ACHN (cell line): ENCODE measurements around the gene HOXC12.

Experiments used
- DNase-seq: peaks from one replicate; pipeline ENCODE4 v3.0.0-alpha.2; 2015
- in situ Hi-C: cut with HindIII; loops from 2 replicates; pipeline ENCODE4 v1.10.0; 2017; ENCODE audit warnings: low sequenced_read_pairs, low pct_ligation_motif_present, low pct_unique_long_range_greater_than_20kb

Gene HOXC12

GRCh38 chr12:54000116-54001114 lies 45.7 kb downstream of the HOXC12 start, which contains the start of gene HOXC9:
Gene HOXC9 (plus strand): TSS chr12:54000161. CDS start chr12:54000189, 28 bp downstream.
- DNase-seq, result peak; percentile 51
- in situ Hi-C loops, result no loop called here

DNA sequence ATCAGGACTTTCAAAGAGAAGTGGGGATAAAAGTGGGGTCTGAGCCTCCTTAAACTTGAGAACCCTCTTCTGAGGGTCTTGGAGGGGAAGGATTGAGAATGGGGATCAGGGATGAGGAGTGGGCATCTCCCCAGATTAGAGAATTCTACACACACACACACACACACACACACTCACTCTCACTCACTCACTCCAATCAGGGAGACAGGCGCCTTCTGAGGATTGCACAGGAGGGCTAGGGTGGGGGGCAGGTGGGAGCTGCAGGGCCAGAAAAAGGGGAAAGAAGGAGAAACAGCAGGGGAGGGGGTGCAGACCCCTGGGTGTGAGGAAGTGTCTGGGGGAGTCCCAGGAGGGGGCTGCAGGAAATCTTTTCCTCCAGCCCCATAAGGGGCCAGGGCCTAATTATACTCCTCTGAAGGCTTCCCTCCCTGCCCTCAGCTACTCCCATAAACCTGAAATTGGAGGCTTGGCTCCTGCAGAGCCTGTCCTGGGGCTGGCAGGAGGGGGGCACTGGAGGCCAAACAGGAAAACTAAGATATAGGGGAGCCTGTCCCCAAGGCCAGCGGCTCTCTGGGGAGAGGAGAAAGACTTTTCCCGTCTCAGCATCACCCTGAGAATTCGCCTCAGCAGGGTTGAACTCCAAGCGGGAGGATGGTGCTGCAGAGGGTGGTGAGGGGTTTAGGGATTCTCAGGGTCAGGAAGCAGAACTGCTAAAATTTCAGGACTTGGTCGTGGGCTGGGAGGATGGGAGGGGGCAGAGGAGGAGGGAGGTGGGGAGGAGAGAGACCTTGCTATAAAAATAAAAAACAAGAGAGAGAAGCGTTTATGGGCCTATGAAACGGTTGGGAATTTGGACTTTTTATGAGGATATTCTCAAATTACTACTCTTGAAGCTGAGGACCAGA lies 46.8 kb downstream of the HOXC12 start:
- DNase-seq, result no peak

GRCh38 chr12:54002278-54002914 lies 47.7 kb downstream of the HOXC12 start:
- in situ Hi-C loops, result no loop called here
- DNase-seq, result no peak

More for the DNA sequence above, 46.8 kb downstream of the HOXC12 start:
- in situ Hi-C loops, result no loop called here

DNA sequence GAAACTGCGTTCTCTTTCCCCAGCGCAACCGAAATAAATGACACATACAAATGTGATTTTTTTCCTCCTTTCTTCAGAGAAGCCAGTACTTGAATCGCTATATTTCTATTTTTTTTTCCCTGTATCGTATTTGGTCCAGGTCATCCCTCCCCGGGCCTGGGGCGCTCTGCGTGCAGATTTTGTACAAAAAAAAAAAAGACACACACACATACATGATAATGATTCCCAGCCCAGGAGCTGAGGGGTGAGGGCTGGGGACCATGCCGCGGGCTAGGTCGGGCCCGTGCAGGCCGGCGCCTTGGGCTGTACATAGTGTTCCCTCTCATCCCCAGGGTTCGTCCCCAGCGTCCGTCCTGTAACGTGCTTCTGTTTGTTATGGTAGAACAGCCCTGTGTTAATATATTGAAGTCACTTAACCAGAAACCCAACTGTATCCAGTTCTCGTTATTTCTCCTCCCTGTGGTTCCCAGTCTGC lies 48.2 kb downstream of the HOXC12 start:
- in situ Hi-C loops, result no loop called here
- DNase-seq, result no peak

DNA sequence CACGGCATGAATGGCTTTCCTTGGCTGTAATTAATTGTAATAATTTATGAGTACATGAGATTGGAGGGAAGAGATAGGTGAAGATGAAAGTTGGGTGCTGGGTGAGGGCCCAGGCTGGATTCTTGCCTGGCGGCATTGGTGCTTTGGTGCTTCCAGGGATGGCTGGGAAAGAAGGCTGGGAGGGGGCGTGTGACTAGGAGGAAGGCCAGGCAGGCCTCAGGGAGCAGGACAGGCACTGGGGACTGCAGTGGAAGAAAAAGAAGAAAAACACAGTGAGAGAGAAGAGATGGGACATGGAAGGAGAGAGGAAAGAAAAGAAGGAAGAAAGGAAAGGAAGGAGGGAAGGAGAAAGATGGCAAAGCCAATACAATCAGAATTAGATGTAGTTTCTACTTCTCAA lies 48.9 kb downstream of the HOXC12 start:
- no peak for DNase-seq
- in situ Hi-C loops, result no loop called here

- peak; percentile 32 for DNase-seq
- in situ Hi-C loops, result no loop called here
Measured at GRCh38 chr12:54004063-54004840, 49.5 kb downstream of the HOXC12 start.

GRCh38 chr12:54004841-54005530 lies 50.3 kb downstream of the HOXC12 start:
- in situ Hi-C loops, result no loop called here
- DNase-seq, result no peak

DNA sequence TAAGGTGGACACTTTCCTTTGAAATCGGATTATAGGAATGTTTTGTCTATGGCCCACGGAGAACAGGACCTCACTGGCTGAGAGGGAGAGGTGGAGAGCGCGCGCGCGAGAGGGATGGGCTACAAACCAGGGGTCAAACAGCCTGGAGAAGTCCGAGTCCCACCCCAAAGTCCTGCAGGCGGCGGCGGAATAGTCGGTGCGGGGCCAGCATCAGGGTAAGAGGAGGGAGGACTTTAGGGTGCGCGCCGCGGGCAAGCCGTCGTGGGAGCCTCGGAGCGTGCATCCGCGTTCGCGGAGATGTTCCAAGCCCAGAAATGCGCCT lies 50.8 kb downstream of the HOXC12 start:
- DNase-seq, result no peak
- in situ Hi-C loops, result no loop called here

DNA sequence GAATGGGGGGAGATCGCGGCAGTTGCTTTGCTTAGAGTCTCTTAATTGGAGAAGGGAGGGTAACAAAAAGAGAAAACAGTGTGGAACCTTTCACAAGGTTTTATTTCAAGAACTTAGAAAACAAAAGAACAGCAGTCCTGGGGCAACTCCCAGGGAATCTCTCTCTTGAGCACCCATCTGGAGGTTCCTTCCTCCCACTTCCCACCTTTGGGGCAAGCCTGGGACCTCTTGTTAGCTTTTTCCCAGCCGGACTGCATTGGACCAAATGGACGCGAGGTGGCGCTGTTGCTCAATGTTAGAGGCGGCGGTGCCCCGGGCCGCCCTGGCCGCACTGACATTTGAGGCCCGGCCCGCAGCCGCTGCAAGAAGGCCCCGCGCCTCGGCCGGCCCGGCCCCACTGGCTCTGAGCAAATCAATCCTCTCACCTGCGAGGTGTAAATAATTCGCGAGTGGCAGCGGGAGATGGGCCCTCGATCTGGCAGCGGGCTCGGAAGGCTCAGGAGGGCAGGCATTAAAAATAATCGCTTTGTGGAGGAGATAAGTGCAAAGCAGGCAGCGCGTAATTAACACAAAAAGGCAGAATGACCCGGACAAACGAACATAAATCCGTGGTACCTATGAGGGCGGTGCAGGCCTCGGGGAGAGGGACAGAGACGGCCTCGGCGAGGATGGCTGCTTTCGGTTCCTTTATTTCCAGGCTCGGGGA lies 51.3 kb downstream of the HOXC12 start:
- in situ Hi-C loops, result no loop called here
- DNase-seq, result peak; percentile 89

GRCh38 chr12:54006559-54007220 lies 52.0 kb downstream of the HOXC12 start:
- in situ Hi-C loops, result no loop called here
- no peak for DNase-seq

GRCh38 chr12:54007538-54008259 lies 53.0 kb downstream of the HOXC12 start:
- in situ Hi-C loops, result no loop called here
- no peak for DNase-seq

GRCh38 chr12:54008260-54008552 lies 53.5 kb downstream of the HOXC12 start:
- in situ Hi-C loops, result no loop called here
- no peak for DNase-seq
